ENCODE data around the gene SOX5. TPM values are rescaled to one million over a fixed set of nuclear protein-coding genes. Genes with fewer than 3 reads are reported as not detected.
A peak's percentile ranks its signal among the peaks of the same experiment; 100 is the strongest.
"Not testable (repeated sequence)": the region's sequence is repeated elsewhere in the genome, so short reads cannot be mapped to it uniquely, and the experiment has no call there.

The SOX5 gene
- total RNA-seq, 1 donor: 12.8 TPM

GRCh38 chr12:23721268-23721667 lies 228.2 kb downstream of the SOX5 start:
- no peak for TF ChIP-seq CTCF (IDR thresholded peaks at IDR 0.05; ENCODE audit: insufficient read depth, low read length)
- H3K4me3 ChIP-seq (ENCODE audit: low read depth, low read length): no peak overlapping the region
- DNase-seq (ENCODE audit: low read depth): no peak

DNA sequence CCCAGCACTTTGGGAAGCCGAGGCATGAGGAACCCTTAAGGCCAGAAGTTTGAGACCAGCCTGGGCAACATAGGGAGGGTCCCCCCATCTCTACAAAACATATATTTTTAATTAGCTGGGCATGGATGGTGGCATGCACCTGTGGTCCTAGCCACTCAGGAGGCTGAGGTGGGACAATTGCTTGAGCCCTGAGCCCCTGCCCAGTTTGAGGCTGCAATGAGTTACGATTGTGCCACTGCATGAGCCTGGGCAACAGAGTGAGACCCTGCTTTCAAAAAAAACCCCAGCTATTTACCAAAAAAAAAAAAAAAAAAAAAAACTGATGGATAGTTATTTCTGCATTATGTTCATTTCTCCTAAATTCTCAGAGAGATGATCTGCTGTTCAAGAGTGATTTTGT lies 230.0 kb downstream of the SOX5 start:
- no peak overlapping the region for H3K4me3 ChIP-seq (ENCODE audit: low read depth, low read length)
- TF ChIP-seq CTCF (IDR thresholded peaks at IDR 0.05; ENCODE audit: insufficient read depth, low read length): no peak
- no peak for DNase-seq (ENCODE audit: low read depth)

GRCh38 chr12:23710361-23710760 lies 239.1 kb downstream of the SOX5 start:
- not testable (repeated sequence) for H3K4me3 ChIP-seq (ENCODE audit: low read depth, low read length)

DNA sequence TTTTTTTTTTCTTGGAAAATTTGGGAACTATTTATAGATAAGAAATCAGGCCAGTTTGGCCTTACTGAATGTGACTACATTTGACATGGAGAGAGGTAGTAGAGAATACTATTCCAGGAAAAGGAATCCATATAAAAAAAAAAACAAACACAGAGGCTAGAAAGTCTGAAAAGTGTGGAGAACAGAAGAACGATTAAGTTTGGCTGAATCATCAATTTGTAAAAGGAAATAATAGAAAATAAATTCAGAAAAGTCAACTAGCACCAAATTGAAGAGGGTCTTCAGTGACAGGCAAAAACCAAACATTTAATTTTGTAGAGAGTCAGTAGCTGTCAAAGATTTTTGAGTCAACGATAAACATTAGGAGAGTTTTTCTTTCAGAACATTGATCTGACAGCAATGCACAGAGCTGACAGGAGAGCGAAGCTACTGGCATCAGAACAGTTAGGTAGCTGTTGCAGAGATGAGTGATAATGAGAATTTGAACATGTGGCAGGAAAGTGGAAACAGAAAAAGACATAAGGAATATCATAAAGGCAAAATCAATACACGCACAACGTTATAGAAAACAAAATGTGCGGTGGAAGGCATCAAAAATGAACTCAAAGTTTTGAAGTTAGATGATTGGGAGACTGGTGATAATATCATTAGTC lies 241.2 kb downstream of the SOX5 start:
- TF ChIP-seq CTCF (IDR thresholded peaks at IDR 0.05; ENCODE audit: insufficient read depth, low read length): no peak
- no peak overlapping the region for H3K4me3 ChIP-seq (ENCODE audit: low read depth, low read length)
- DNase-seq (ENCODE audit: low read depth): no peak

More at GRCh38 chr12:23710361-23710760, 239.1 kb downstream of the SOX5 start:
- DNase-seq (ENCODE audit: low read depth): not testable (repeated sequence)

DNA sequence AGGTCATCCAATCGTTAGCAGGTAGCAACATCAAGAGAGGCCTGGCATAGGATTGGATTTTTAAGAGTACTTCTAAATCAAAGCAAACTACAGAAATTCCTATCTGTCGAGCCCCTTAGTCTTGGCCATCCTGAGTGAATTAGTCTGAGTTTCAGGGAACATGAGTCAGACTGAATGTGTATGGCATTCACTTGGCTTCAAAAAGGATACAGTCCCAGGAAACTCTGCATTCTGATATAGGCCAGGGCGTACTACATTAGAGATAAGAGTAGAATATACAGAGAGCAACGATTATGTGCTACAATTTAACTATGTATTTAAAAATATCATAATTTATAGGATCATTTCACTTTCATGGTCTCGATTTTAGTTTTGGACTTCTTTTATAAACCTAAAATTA lies 242.2 kb downstream of the SOX5 start:
- DNase-seq (ENCODE audit: low read depth): peak; percentile 3
- H3K4me3 ChIP-seq (ENCODE audit: low read depth, low read length): no peak overlapping the region
- no peak for TF ChIP-seq CTCF (IDR thresholded peaks at IDR 0.05; ENCODE audit: insufficient read depth, low read length)

DNA sequence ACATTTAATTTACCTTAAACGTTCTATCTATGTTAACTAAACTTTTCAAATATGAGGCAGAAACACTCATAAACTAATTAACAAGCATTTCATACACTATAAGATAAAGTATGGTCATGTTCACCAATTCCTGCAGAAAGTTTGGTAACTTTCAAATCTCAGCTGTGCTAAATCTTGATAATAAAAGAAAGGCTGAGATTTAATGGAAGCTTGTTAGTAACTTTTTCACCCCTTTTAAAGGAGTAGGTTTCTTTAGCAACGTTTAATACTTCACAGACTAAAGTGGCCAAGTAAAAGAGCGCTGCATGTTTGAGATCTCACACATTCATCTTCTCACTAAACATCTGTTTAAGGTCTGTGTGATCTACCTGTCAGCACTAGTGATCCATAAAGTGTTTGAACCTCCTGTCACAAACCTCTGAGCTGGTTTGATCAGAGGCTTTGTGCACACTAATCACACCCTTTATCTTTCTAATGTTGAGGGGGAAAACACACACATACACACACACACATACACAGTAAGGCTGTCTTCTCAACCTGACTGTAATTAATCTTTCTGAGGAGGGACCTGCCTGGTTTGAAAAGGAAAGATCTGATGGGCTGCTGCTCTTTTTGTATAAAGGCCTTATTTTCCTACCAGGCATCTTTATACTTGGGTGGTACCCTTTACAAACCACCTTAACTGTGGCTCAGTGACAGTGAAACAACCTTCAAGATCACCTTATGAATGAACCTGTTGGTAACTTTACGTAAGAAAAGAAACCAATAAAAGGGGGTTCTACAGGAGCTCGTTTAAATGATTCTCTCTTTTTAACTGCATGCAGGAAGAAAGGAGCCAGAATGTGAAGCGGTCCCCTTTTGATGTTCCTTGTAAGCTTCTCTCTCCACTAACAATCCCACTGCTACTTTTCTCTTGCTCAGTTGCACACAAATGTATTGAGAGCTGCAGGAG lies 244.2 kb downstream of the SOX5 start:
- no peak for TF ChIP-seq CTCF (IDR thresholded peaks at IDR 0.05; ENCODE audit: insufficient read depth, low read length)
- no peak overlapping the region for H3K4me3 ChIP-seq (ENCODE audit: low read depth, low read length)
- DNase-seq (ENCODE audit: low read depth): no peak

DNA sequence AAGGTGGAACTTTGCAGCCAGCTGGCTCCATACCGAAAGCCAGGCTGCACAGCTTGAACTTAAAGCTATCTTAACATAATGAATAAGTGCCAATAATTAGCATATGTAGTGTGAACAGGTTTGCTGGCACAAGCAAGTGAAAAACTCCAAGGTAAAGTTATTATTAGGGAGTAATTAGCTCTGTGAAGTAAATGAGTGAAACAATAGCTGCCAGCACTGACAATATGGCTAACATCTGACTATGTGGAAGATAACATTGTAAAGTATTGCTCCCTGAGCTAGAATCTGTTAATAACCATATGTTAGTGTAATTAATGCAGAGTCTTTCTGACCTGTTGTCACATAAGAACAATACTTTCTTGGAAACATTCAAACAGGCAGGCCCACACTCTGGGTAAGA lies 246.4 kb downstream of the SOX5 start:
- DNase-seq (ENCODE audit: low read depth): no peak
- no peak for TF ChIP-seq CTCF (IDR thresholded peaks at IDR 0.05; ENCODE audit: insufficient read depth, low read length)
- no peak overlapping the region for H3K4me3 ChIP-seq (ENCODE audit: low read depth, low read length)
